Mammary epithelial cell (primary cell): ENCODE results near the gene SLC17A2.
"Not testable (repeated sequence)": the region's sequence is repeated elsewhere in the genome, so short reads cannot be mapped to it uniquely, and the experiment has no call there.

Experiments used
- EZH2 ChIP-seq: IDR thresholded peaks from 2 replicates; pipeline ENCODE4 v1.6.1; 2012; ENCODE audit warnings: low read length, inconsistent platforms, borderline replicate concordance
- TF ChIP-seq, protein P1 (sequence below), 2 donors: IDR thresholded peaks in 1 of 2; conservative IDR thresholded peaks in 1 of 2; 2 replicates each; pipeline ENCODE4 v1.5.1; 2011 to 2012; ENCODE audit warnings: inconsistent platforms in 2 of 2, low read length in 2 of 2, mild to moderate bottlenecking in 2 of 2, control low read depth in 1 of 2, low read depth in 1 of 2; ENCODE audit not compliant: insufficient read depth in 1 of 2; ENCODE audit errors: extremely low read depth in 1 of 2

DNA sequence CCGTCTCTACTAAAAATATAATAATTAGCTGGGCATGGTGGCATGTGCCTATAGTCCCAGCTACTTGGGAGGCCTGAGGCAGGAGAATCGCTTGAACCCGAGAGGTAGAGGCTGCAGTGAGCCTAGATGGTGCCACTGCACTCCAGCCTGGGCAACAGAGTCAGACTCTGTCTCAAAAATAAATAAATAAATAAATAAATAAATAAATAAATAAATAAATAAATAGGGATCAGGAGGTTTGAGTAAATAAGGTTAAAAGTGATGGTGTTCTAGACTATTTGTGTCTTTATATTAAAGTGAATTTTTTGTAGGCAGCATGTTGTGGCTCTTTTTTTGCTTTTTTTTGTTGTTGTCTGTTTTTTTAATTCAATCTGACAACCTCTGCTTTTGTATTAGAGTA lies 17.0 kb upstream of the SLC17A2 start:
- TF ChIP-seq, protein P1, sequence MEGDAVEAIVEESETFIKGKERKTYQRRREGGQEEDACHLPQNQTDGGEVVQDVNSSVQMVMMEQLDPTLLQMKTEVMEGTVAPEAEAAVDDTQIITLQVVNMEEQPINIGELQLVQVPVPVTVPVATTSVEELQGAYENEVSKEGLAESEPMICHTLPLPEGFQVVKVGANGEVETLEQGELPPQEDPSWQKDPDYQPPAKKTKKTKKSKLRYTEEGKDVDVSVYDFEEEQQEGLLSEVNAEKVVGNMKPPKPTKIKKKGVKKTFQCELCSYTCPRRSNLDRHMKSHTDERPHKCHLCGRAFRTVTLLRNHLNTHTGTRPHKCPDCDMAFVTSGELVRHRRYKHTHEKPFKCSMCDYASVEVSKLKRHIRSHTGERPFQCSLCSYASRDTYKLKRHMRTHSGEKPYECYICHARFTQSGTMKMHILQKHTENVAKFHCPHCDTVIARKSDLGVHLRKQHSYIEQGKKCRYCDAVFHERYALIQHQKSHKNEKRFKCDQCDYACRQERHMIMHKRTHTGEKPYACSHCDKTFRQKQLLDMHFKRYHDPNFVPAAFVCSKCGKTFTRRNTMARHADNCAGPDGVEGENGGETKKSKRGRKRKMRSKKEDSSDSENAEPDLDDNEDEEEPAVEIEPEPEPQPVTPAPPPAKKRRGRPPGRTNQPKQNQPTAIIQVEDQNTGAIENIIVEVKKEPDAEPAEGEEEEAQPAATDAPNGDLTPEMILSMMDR (conservative IDR thresholded peaks at IDR 0.05 in 1 of 2, IDR thresholded peaks at IDR 0.05 in 1 of 2; ENCODE audit: extremely low read depth in 1 of 2, insufficient read depth in 1 of 2, low read depth in 1 of 2, low read length in 2 of 2), result not testable (repeated sequence)
- not testable (repeated sequence) for TF ChIP-seq EZH2
